ENCODE data around the gene RAB20.

RAB20 gene

DNA sequence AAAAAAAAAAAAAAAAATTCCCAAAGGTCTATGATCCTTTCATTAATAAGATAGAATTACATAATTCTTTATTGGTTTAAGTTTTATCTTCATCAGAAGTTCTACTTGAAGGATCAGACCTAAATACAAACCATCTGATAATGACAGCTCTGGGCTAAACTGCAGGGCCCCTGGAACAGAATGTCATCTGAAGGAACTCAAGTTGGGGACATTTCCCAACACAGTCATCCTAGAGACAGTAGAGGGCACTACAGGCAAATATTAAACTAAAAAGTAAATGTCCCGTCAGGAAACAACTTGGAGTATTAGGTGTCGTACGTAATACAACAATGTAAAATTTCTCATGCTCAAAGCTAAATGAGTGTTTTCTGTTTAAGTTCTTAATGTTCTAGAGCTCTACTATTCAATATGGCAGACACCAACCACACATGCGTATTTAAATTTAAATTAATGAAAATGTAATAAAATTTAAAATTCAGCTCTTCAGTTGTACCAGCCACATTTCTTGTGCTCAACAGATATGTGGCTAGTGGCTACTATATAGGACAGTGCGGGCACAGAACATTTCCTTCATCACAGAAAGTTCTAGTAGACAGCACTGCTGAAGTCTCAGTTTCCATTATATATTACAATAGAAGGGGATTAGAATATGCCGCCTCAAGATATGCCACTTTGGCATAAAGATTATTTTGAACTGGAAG lies 32.1 kb upstream of the RAB20 start:
- TF ChIP-seq EZH2 (IDR thresholded peaks at IDR 0.05; ENCODE audit: borderline replicate concordance, low read length), result no peak
- TF ChIP-seq, protein P1, sequence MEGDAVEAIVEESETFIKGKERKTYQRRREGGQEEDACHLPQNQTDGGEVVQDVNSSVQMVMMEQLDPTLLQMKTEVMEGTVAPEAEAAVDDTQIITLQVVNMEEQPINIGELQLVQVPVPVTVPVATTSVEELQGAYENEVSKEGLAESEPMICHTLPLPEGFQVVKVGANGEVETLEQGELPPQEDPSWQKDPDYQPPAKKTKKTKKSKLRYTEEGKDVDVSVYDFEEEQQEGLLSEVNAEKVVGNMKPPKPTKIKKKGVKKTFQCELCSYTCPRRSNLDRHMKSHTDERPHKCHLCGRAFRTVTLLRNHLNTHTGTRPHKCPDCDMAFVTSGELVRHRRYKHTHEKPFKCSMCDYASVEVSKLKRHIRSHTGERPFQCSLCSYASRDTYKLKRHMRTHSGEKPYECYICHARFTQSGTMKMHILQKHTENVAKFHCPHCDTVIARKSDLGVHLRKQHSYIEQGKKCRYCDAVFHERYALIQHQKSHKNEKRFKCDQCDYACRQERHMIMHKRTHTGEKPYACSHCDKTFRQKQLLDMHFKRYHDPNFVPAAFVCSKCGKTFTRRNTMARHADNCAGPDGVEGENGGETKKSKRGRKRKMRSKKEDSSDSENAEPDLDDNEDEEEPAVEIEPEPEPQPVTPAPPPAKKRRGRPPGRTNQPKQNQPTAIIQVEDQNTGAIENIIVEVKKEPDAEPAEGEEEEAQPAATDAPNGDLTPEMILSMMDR (IDR thresholded peaks at IDR 0.05; ENCODE audit: low read length), result peak; percentile 79
- no peak overlapping the region for H3K9ac ChIP-seq (ENCODE audit: low read length)
- H3K4me1 ChIP-seq (ENCODE audit: insufficient read depth, low read length, severe bottlenecking), result no peaks in the 10 kb centered on the region

DNA sequence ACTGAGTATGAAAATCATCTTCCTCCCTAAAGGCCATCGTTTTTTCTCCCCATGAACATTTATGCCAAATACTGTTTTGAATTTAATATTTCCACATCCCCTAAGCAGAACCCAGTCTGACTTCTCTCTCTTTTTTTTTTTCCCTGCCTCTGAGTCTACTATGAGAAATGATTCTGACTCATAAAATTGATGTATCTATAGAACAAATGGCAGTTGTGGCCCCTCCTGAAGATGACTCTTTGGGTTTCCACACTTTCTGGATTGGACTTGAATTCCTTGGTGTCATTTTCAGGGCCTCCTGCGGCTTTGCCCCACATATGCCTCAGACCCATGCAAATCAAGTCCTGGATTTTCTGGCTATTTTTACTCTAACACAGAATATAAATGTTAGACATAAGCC lies 31.1 kb upstream of the RAB20 start:
- no peak overlapping the region for H2AFZ ChIP-seq (ENCODE audit: low read length)
- H3K27me3 ChIP-seq (ENCODE audit: insufficient read depth, low read length), result no peaks in the 10 kb centered on the region; the same call in 1 of the 2 replicates
- H3F3A ChIP-seq (ENCODE audit: insufficient read depth, low read length), result no peaks in the 10 kb centered on the region
- H3K36me3 ChIP-seq (ENCODE audit: insufficient read depth, low read length), result no peaks in the 10 kb centered on the region
- H4K20me1 ChIP-seq (ENCODE audit: insufficient read depth, low read length), result no peaks in the 10 kb centered on the region
- H3K9ac ChIP-seq (ENCODE audit: low read length), result no peak overlapping the region
- H3K79me2 ChIP-seq (ENCODE audit: insufficient read depth, low read length), result no peaks in the 10 kb centered on the region
- no peaks in the 10 kb centered on the region for H3K4me1 ChIP-seq (ENCODE audit: insufficient read depth, low read length, severe bottlenecking)
- H3K4me3 ChIP-seq (ENCODE audit: low read depth, low read length, poor library complexity, severe bottlenecking), result no peak overlapping the region
- H3K9me3 ChIP-seq (ENCODE audit: low read length), result no peaks in the 10 kb centered on the region
- TF ChIP-seq, protein P1 (IDR thresholded peaks at IDR 0.05; ENCODE audit: low read length), result no peak
- TF ChIP-seq EZH2 (IDR thresholded peaks at IDR 0.05; ENCODE audit: borderline replicate concordance, low read length), result no peak
- H3K27ac ChIP-seq (ENCODE audit: low read depth, low read length, poor library complexity, severe bottlenecking), result no peak overlapping the region
- H3K9me2 ChIP-seq (ENCODE audit: low read depth, low read length), result no peaks in the 10 kb centered on the region
- H3K4me2 ChIP-seq (ENCODE audit: low read length), result no peak overlapping the region

More for the DNA sequence above, 32.1 kb upstream of the RAB20 start:
- Histone ChIP-seq H3K9me3 (ENCODE audit: low read length) (no peaks in the 10 kb centered on the region), H3K4me3 (ENCODE audit: low read depth, low read length, poor library complexity, severe bottlenecking) (no peak overlapping the region), H3K9me2 (ENCODE audit: low read depth, low read length) (no peaks in the 10 kb centered on the region), H3K36me3 (ENCODE audit: insufficient read depth, low read length) (no peaks in the 10 kb centered on the region), H4K20me1 (ENCODE audit: insufficient read depth, low read length) (no peaks in the 10 kb centered on the region), H2AFZ (ENCODE audit: low read length) (no peak overlapping the region), H3K27me3 (ENCODE audit: insufficient read depth, low read length) (no peaks in the 10 kb centered on the region; the same call in 1 of the 2 replicates), H3K4me2 (ENCODE audit: low read length) (no peak overlapping the region), H3K27ac (ENCODE audit: low read depth, low read length, poor library complexity, severe bottlenecking) (no peak overlapping the region), H3F3A (ENCODE audit: insufficient read depth, low read length) (no peaks in the 10 kb centered on the region), H3K79me2 (ENCODE audit: insufficient read depth, low read length) (no peaks in the 10 kb centered on the region)

DNA sequence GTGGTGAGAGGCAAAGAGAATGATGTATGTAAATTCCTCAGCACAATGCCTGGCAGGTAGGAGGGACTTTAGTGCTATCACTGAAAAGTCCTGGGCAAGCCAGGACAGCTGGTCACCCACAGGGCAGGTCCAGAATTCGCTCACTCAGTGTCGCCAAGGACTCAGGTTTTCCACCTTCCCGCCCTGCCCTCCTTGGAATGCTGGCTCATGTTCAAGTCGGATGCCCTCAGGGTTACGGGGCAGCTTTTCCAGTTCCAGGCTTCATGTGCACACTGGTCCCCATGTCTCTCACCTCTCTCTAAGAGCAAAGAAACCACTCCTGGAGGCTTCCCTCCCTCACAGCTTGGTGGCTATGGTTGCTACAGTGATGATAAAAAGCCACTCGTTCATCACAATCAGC lies 29.1 kb upstream of the RAB20 start:
- Histone ChIP-seq H3K4me1 (ENCODE audit: insufficient read depth, low read length, severe bottlenecking) (no peaks in the 10 kb centered on the region), H4K20me1 (ENCODE audit: insufficient read depth, low read length) (no peaks in the 10 kb centered on the region), H3F3A (ENCODE audit: insufficient read depth, low read length) (no peaks in the 10 kb centered on the region), H3K9ac (ENCODE audit: low read length) (no peak overlapping the region), H3K9me2 (ENCODE audit: low read depth, low read length) (no peaks in the 10 kb centered on the region), H3K9me3 (ENCODE audit: low read length) (no peaks in the 10 kb centered on the region), H3K27ac (ENCODE audit: low read depth, low read length, poor library complexity, severe bottlenecking) (no peak overlapping the region), H3K4me2 (ENCODE audit: low read length) (no peak overlapping the region), H3K27me3 (ENCODE audit: insufficient read depth, low read length) (no peaks in the 10 kb centered on the region; the same call in 1 of the 2 replicates), H3K36me3 (ENCODE audit: insufficient read depth, low read length) (no peaks in the 10 kb centered on the region), H2AFZ (ENCODE audit: low read length) (no peak overlapping the region), H3K79me2 (ENCODE audit: insufficient read depth, low read length) (no peaks in the 10 kb centered on the region), H3K4me3 (ENCODE audit: low read depth, low read length, poor library complexity, severe bottlenecking) (no peak overlapping the region)
- TF ChIP-seq, protein P1 (IDR thresholded peaks at IDR 0.05; ENCODE audit: low read length), result no peak
